Esophagus mucosa (tissue), 1 donor: ENCODE data around the gene CADPS2. TPM values are rescaled to one million over a fixed set of nuclear protein-coding genes. Genes with fewer than 3 reads are reported as not detected.

Experiments used
- ATAC-seq: fragments of 200-7000 bp; cut with Tn5 transposase; one replicate; pipeline ENCODE4 v1.9.1; 2020
- total RNA-seq: library from RNA; stranded (reverse); gene quantifications from one replicate; pipeline ENCODE4 v1.2.4, GENCODE V29; 2023
- donor health status: DM: yes; HTN: yes; CAD: no.

CADPS2 gene
- total RNA-seq, 1 donor from 2014 or later, result 2.4 TPM

DNA sequence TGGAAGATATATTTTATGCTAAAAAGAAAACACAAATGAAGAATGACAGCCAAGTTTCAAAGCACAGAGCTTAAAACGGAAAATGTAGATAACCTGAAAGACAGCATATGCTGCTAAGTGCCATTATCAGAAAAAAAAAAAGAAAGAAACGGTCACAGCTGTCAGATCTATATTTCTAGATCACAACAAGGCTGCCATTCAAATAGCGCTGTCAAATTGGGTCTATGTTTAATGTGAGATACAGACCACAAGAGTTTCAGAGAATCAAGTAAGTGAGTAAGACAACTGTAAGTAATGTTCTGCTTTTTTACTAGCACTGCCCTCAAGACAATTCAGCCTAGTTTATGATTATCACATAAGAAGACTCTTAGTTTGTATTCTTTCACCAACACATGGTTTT is 117.4 kb downstream of the CADPS2 start:
- ATAC-seq, result no peak

DNA sequence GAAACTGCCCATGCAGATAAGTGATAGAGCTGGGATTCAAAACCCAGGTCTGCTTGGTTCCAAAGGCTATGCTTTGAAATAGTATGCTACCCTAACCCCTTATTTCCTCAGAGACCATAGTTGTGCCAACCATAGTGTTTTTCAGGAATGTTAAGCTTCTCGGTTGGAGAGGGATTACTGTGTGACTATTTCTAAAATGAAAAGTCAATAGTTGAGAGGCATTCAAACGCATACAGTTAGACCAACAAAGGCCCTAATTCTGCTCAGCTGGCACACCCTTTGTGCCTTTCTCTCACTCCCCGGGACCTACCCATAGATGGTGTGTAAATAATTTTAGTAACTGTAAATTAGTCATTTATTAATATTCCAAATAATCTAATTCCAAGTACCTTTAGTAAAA is 118.9 kb downstream of the CADPS2 start:
- ATAC-seq, result no peak

DNA sequence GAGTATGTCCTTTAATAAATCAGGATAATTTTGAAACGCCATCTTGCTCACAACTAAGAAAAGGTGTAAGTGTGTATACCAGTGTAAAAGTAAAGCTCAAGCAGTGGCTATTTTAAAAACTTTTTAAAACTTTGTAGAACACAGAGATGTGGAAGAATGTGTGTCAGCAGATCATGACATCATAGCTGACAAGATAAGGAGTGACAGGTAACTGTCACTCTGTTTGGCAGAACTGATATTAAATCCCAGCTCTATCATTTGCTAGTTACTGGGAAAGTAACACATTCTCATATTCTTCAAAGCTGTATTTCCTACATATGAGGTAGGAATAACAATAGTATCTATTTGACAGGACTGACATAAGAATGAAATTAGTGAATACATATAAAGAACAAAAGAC is 119.7 kb downstream of the CADPS2 start:
- ATAC-seq, result no peak

DNA sequence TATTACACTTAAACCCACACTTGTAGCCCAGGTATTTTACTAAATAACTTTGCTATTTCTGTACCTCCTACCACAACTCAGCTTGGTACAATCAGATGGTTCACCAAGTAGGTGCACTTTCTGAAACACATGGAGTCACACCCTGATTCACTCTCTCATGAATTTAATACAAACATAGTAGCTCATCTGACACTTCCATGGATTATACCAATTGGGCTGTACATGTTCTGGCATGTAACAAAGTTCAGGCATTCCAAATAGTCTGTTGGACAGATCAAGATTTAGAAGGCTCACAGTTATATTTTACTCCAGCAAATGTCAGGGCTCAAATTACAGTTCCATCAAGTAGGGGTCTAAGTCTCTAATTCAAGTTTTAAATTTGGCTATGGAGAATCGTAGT is 121.4 kb downstream of the CADPS2 start:
- ATAC-seq, result peak; percentile 42

DNA sequence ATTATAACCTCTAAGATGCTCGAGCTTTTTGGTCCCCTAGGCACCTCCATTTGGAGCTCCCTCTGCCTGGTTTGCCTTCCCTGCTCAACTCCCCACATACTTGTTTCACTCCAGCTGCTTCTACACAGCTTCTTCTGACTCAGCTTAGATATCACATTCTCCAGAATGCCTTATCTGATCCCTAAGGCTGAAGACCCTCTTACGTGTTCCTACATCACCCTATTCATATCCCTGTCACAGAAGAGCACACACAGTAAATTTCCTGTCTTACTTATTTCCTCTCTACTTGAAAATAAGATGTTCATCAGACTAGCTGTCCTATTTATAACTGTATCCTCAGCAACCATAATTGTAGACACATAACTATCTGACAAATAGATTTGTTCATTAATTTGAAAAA is 122.2 kb downstream of the CADPS2 start:
- ATAC-seq, result no peak

DNA sequence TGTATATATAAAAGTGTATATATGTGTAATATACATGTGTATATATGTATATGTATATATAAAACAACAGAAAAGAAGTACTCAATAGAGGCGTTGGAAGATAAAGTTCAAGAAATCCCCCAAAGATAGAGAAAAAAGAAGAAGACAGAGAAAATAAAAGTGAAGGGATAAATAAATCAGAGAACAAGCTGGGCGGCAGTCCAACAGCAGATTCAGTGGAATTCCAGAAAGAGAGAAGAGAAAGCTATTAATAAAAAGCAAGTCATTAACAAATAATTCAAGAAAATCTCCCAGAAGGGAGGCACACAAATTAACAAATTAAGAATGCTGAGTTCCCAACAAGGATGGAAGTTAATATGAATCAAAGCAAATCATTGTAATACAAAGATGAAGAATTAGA is 124.2 kb downstream of the CADPS2 start:
- ATAC-seq, result no peak

DNA sequence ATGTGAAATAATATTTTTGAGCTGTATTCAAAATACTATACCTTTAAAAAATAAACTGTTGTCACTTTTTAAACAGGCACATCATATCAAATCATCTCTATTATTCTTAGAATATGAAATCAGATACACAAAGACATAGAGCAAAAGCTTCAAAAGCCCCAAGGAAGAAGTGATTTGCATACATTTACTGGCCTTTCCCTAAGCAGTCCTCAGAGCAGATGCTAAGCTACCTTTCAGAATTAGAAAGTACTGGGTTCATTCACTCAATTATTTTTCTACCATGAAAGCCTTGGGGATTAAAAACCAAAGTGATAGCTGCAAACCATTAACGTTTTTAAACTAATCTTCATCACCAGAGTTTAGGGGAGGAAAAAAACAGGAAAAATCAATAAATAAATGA is 127.8 kb downstream of the CADPS2 start:
- ATAC-seq, result no peak

DNA sequence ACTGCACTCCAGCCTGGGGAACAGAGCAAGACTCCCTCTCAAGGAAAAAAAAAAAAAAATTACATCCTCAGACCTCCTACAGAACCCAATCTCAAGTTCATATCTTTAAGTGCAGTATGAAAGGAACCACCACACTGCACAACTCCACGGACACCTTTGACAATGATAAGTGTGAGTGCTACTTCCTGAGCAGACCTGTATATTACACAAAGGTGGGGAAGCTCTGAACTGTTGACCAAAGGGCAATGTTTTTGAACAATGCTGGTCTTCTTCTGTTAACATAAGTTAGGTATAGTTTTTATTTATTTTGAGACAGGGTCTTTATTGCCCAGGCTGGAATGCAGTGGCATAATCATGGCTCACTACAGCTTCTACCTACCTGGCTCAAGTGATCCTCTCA is 129.4 kb downstream of the CADPS2 start:
- no peak for ATAC-seq

DNA sequence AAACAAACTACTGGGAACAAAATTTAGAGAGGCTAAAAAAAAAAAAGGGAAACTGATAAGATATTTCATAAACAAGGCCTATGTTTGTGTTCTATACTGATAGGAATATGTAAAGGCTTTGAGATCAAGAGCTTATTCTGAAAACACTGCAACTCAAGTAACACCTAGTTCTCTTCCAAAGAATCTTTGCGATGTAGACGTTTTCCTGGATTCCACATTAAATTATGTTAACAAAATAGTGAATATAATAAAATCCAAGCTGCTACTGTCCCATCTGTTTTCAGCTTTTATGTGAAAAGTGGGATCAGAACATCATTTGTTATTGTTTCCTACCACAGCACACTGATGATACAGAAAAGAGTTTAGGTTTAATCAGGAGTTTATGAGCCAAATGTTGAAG is 130.6 kb downstream of the CADPS2 start:
- no peak for ATAC-seq

DNA sequence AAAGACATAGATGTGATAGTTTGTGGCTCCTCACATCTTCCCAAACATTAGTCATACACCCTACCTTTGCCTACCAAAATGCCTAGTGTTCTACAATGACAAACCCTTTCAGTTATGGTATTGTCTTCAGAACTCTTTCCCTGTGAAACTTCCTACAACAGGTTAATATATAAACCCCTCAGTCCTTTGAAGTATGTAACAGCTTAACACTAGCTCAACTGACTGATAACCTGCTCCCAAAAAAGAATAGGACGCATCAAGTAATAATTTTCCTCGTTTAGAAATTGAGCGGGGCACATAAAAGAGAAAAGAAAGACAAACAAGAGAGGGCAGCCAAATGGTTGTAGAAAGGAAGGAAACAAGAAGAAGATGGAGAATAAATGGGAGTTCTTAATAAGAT is 133.7 kb downstream of the CADPS2 start:
- no peak for ATAC-seq

DNA sequence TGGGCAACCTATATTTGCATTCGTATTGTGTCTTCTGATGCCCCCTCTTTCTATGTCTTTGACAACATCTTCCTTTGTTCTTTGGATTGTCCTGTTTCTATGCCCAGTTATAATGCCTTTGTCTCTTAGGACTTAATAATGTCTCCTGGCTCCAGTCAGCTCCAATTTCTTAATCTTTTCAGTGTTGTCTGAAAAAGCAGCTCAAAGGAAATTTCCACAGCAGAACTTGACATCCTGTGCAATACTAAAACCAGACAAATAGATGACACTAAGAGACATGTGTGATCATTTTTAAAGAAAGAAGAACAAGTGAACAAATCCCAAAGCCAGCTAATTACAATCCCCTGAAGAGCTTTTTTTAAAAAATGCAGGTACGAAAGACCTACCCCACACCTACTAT is 135.9 kb downstream of the CADPS2 start:
- ATAC-seq, result no peak

DNA sequence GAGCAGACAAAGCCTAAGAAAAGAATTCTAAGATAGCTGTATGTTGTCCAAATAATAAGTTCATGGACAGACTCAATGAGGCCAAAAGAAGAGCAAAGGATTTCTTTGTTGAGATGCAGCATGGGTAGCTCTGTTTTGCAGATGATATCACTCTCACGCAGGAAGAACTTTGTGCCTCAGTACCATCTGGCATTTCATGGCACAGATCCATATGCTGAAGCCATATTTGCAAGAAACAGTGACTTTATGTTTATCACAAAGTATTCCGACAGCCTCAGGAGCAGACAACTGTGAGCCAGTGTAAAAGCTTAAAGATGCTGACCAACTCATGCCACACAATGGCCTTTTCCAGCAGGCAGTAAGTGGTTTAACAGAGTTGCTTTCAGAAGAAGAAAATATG is 138.1 kb downstream of the CADPS2 start:
- no peak for ATAC-seq

DNA sequence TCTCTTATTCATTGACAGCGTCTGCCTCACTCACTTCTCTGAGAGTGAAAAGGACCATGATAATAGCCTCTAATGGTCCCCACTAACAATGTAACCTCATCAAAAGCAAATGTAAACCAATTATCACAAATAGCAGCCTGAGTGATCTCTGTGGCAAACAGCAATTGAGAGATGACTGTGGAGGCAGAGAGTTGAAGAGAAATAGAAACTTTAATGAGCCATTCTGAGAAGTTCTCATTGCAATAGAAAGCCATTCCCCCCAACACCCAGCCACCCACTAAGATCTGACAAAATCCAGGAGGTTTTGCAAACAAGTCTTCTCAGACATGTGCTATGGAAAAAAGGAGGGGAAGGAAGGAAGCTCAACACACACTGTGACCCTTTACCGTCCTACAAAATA is 139.3 kb downstream of the CADPS2 start:
- ATAC-seq, result no peak

DNA sequence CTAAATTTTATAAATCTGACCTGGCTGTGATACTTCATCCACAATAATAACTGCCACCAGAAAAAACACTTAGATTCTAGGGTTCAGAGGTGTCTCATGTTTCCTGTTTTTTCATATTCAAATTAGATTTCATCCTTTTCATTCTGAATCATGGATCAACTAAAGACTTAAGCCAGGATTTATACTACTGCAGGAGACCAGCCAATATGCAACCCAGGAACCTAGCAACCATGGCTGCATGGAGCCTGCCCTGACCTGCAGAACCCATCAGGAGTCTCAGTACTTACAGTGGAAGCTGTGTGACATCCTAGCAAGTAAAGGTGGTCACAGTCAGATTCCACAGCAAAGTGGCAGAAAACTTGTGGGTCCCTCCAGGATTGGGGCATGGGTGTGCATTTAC is 143.0 kb downstream of the CADPS2 start:
- peak; percentile 96 for ATAC-seq

DNA sequence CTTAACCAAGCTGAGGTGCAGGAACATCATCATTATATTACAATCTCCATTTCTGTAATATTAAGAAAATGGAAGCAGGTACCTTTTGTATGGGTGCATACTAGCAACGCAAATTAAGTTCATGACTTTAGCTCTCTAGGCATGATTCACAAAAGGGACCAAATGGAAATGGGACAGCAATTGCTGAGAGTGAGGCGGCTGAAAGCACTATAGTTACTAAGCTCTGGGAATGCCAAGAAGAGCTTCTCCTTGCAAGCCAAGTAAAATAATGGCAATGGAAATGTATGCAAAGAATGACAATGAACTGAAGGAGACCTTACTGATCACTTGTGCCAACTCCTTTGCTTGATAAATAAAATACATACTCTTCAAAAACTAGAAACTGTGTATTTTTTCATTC is 147.3 kb downstream of the CADPS2 start:
- ATAC-seq, result no peak

DNA sequence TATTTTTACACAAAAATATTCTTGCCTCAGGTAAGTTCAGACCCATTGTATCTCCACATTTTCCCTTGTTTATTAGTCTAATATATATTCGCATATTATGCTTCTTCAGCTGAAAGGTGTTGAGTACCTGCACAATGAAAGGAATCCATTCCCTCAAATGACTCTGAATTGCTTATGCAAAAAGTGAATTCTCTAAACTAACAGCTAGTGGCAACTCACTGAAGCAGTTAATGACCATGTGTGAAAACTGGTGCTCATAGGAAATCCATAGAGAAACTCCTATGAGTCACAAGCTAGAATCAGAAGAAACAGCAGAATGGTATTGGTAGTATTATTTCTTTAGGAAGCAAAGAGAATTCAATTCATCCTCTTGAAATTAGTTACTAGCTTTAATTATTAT is 150.1 kb downstream of the CADPS2 start:
- ATAC-seq, result no peak

DNA sequence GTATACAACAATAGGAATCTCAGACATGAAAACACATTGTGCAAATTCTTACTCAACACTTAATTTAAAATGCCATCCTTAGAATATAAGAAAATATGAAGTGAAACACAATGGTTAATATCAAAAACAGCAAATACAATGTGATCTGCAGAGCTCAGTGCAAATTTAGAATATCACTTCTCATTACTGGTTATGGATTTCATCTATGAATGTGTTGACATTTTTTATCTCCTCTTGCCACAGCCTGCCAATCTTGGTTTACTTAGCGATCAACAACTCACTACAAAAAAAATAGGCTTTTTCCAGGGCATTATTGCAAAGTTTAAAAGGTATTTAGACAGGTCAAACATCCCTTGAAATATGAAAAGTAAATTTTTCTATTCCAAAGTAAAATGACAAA is 158.5 kb downstream of the CADPS2 start:
- no peak for ATAC-seq

DNA sequence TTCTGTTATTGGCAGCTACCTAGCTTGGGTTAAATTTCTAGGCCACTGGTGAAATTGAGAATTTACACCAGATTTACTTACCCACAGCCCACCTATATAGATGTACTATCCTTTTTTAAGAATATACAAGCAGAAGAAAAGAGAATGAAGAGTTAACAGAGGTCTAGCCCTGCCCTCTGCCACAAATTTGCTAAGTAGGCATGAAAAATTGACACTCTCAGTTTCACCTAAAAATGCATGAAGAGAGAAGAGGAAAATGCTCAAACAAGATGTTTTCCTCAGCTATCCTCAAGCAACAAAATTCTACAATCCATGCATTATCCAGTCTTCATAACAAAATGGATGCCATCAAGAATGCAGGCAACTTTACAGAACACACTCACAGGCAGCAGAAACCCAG is 158.9 kb downstream of the CADPS2 start:
- ATAC-seq, result no peak

DNA sequence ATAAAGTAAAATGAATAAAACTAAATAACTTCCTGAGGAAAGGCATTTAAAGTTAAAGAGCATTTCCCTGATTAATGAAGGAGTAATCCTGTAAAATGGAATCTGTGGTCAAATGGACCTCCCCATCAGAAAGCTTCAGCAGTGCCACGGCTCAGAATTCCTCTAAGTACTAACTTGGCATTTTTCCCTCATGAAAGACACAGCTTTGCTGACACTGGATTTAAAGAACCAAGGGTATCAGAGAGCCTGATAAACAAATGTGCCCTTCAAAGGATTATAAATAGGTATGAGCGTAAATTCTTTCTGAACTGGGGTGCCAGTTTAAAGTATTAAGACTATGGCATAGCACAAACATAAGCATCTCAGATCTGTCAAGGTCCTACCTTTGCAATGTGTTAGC is 159.4 kb downstream of the CADPS2 start:
- no peak for ATAC-seq

DNA sequence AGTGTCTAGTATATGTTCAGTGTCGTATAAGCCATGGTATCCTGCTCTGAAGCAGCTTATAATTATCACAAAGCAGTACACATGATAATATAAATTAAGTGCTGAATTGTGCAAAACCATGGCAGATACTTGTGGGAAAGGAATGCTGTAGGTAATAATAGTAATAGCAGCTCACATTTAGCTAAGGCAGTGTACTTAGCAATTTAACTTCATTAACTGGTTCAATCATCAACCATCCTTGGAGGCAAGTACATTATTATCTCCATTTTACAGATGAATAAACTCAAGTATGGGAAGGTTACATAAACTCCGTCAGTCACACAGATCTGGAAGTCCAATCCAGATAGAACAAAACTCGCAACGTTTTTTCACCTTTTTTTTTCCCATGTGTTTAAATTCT is 161.9 kb downstream of the CADPS2 start:
- no peak for ATAC-seq

DNA sequence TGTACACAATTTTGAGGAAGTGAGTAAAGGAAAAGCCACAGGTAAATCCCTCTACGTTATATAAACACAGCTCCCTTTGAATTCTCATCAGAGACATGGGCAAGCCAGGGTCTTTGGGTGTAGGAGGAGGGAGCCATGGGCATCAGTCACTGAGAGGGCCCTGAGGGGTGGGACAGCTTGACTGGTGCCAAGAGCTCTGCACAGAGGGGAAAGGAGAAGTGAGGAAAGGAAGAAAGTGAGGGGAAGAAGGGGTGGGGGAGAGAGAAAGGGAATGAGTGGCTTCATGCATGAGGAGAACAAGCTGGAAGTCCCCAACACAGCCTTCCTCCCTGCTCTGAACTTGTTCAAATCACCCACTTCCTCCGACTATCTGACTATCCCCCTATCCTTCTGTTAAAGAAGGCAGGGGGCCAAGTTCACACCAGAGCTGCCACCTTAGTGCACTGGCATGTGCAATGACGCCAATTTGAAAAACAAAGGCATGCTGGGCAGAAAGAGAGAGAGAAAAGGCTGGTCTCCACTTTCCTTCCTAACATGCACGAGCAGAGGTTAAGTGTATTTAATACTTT is 167.2 kb downstream of the CADPS2 start:
- ATAC-seq, result no peak

DNA sequence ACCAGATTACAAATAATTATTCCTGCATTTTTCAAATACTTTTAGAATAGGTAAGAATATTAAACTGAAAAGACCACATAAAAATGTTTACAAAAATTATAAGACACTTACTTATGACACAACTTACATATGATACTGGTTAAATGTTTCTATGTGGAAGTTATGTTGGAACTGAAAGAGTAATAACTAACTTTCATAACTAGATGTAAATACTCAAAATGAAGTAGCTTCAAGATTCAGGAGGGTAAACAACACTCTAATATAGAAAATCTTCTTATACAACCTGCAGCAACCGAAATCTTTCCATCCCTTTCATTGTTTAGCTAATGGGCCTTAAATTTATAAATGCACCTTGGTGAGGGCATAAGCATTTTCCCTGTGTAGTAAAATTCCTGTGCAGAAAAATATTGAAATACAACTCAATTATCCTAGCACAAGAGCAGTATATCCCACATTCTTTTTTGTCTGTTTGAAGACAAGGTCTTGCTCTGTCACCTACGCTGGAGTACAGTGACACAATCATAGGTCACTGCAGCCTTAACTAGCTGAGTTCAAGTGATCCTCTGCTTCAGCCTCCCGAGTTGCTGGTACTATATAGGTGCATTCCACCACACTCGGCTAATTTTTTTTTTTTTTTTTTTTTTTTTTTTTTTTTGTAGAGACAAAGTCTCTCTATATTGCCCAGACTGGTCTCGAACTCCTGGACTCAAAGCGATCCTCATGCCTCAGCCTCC is 168.7 kb downstream of the CADPS2 start:
- ATAC-seq, result no peak

DNA sequence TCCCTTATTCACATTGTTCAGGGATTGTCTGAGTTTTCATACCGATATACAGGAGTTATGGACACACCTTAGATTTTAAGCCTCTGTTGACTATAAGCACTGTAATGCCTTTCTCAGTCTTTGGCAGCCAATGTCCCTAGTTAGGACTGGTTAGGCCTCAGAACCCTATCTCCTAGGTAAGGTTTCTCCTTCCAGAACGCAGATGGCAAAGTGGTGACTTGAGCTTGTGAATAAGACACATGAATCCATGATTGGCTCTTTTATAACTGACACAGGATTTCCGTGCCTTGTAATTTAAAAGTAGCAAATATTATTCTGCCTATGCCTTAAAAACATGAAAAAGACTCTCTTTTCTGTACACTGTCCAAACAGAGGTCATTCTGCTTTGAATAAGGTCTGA is 171.1 kb downstream of the CADPS2 start:
- ATAC-seq, result no peak

DNA sequence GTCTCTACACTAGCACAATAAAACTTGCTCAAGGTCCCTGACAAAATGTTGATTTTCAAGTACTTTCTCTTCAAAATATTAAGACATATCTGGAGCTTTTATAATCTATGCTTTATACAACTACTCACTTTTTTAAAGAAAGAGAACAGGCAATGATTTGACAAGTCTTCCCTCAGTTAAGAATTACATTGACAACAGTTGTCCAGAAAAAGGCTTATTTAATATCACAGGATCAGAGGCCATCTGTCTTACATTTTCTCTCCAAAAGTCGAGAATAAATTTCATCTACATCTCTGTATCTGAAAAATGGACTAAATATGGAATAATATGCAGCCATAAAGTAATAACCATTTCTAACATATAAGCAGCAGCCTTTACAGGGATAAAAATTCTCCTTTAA is 175.3 kb downstream of the CADPS2 start:
- ATAC-seq, result no peak
